ENCODE measurements around the gene ABLIM1. TPM values are rescaled to one million over a fixed set of nuclear protein-coding genes. Genes with fewer than 3 reads are reported as not detected.

ABLIM1 gene
- total RNA-seq, 1 experiment from 2014 or later = 62.1 TPM

- Mint-ChIP-seq H3K27ac (no peak overlapping the region), H3K36me3 (no peaks in the 10 kb centered on the region), H3K4me1 (peaks cover 10% of the 10 kb centered on the region), H3K4me3 (no peak overlapping the region), H3K27me3 (ENCODE audit: low read depth) (no peaks in the 10 kb centered on the region; the same call in 1 of the 2 replicates), H3K9me3 (no peaks in the 10 kb centered on the region)
- POLR2A ChIA-PET = no interaction called here
- CTCF ChIA-PET = no interaction called here
- ATAC-seq = no peak
- no peak for DNase-seq (ENCODE audit: low spot score)
- TF ChIP-seq NR2C2 (CRISPR knock-in tag; IDR thresholded peaks at IDR 0.05) = no peak
- TF ChIP-seq IRF1 (CRISPR knock-in tag; IDR thresholded peaks at IDR 0.05) = no peak
- TF ChIP-seq ATF2 (CRISPR knock-in tag; IDR thresholded peaks at IDR 0.05; ENCODE audit: borderline replicate concordance, low read depth) = no peak
- no peak for TF ChIP-seq ZNF138 (CRISPR knock-in tag; conservative IDR thresholded peaks at IDR 0.05)
- TF ChIP-seq E2F5 (CRISPR knock-in tag; IDR thresholded peaks at IDR 0.05) = no peak
- TF ChIP-seq NFE2L1 (CRISPR knock-in tag; IDR thresholded peaks at IDR 0.05) = no peak
- no peak for TF ChIP-seq NFYB (CRISPR knock-in tag; conservative IDR thresholded peaks at IDR 0.05; ENCODE audit: low read depth)
- TF ChIP-seq FOXP1 (CRISPR knock-in tag; IDR thresholded peaks at IDR 0.05; ENCODE audit: borderline replicate concordance) = no peak
- TF ChIP-seq ZNF671 (CRISPR knock-in tag; IDR thresholded peaks at IDR 0.05) = no peak
- TF ChIP-seq ZNF416 (CRISPR knock-in tag; IDR thresholded peaks at IDR 0.05) = no peak
- TF ChIP-seq SMAD3 (CRISPR knock-in tag; IDR thresholded peaks at IDR 0.05; ENCODE audit: borderline replicate concordance) = no peak
- no peak for TF ChIP-seq JAZF1 (CRISPR knock-in tag; IDR thresholded peaks at IDR 0.05)
- TF ChIP-seq, protein P1, sequence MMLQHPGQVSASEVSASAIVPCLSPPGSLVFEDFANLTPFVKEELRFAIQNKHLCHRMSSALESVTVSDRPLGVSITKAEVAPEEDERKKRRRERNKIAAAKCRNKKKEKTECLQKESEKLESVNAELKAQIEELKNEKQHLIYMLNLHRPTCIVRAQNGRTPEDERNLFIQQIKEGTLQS (CRISPR knock-in tag; conservative IDR thresholded peaks at IDR 0.05) = no peak
- TF ChIP-seq ZMAT4 (CRISPR knock-in tag; IDR thresholded peaks at IDR 0.05) = no peak
- TF ChIP-seq JUN (CRISPR knock-in tag; IDR thresholded peaks at IDR 0.05) = no peak
- no peak for TF ChIP-seq ZNF512 (CRISPR knock-in tag; IDR thresholded peaks at IDR 0.05; ENCODE audit: borderline replicate concordance)
- TF ChIP-seq, protein P2, sequence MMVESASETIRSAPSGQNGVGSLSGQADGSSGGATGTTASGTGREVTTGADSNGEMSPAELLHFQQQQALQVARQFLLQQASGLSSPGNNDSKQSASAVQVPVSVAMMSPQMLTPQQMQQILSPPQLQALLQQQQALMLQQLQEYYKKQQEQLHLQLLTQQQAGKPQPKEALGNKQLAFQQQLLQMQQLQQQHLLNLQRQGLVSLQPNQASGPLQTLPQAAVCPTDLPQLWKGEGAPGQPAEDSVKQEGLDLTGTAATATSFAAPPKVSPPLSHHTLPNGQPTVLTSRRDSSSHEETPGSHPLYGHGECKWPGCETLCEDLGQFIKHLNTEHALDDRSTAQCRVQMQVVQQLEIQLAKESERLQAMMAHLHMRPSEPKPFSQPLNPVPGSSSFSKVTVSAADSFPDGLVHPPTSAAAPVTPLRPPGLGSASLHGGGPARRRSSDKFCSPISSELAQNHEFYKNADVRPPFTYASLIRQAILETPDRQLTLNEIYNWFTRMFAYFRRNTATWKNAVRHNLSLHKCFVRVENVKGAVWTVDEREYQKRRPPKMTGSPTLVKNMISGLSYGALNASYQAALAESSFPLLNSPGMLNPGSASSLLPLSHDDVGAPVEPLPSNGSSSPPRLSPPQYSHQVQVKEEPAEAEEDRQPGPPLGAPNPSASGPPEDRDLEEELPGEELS (CRISPR knock-in tag; IDR thresholded peaks at IDR 0.05) = no peak
- TF ChIP-seq ETV6 (CRISPR knock-in tag; IDR thresholded peaks at IDR 0.05) = no peak
- no peak for TF ChIP-seq ZNF219 (CRISPR knock-in tag; IDR thresholded peaks at IDR 0.05; ENCODE audit: borderline replicate concordance)
- TF ChIP-seq TP53 (CRISPR knock-in tag; IDR thresholded peaks at IDR 0.05) = no peak
Observed at GRCh38 chr10:114395366-114396022, 262.6 kb downstream of the ABLIM1 start.
